RWPE1 (cell line): ENCODE results near the gene ATF7IP2.
A peak's percentile ranks its signal among the peaks of the same experiment; 100 is the strongest.

ENCODE experiments used
- CTCF ChIA-PET: fragments of 350-600 bp; sonication (Branson Sonifier 250); formaldehyde crosslinking; extraction: SDS; loops from one replicate; lab custom pipeline; 2021; lab: Yijun Ruan, JAX
- POLR2A ChIA-PET: fragments of 400-600 bp; formaldehyde crosslinking; extraction: SDS; loops from one replicate; lab custom pipeline; 2020; ENCODE audit warnings: antibody characterized with exemption; ENCODE audit not compliant: low non-redundant PET; lab: Yijun Ruan, JAX
- DNase-seq: peaks from one replicate; pipeline ENCODE4 v3.0.0; 2012; ENCODE audit warnings: low spot score
- H3K27ac ChIP-seq: fragments of 450-650 bp; 2 replicates; pipeline ENCODE4 v1.5.1; 2017
- TF ChIP-seq, protein P1 (sequence below): fragments of 450-650 bp; conservative IDR thresholded peaks from 2 replicates; pipeline ENCODE4 v1.5.1; 2017; ENCODE audit warnings: low read depth, mild to moderate bottlenecking

ATF7IP2 gene

DNA sequence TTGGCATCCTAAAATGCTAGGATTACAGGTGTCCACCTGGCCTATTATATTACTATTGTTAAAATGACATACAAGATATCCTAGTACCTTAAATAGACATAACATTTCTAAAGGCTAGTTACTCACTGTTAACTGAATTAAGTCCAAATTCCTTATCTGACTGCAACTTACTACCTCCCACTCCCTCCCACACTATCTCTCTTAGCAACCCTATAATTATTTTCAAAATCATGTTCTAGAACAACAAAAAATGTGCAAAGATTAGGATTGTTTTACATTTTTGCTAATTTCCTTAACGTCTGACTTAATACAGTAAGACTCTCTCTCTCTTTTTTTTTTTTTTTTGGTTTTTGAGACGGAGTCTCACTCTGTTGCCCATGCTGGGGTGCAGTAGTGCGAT is 2.2 kb upstream of the ATF7IP2 start:
- DNase-seq, result no peak
- no peak overlapping the region for H3K27ac ChIP-seq
- POLR2A ChIA-PET, result no interaction called here
- CTCF ChIA-PET, result no interaction called here
- TF ChIP-seq, protein P1, sequence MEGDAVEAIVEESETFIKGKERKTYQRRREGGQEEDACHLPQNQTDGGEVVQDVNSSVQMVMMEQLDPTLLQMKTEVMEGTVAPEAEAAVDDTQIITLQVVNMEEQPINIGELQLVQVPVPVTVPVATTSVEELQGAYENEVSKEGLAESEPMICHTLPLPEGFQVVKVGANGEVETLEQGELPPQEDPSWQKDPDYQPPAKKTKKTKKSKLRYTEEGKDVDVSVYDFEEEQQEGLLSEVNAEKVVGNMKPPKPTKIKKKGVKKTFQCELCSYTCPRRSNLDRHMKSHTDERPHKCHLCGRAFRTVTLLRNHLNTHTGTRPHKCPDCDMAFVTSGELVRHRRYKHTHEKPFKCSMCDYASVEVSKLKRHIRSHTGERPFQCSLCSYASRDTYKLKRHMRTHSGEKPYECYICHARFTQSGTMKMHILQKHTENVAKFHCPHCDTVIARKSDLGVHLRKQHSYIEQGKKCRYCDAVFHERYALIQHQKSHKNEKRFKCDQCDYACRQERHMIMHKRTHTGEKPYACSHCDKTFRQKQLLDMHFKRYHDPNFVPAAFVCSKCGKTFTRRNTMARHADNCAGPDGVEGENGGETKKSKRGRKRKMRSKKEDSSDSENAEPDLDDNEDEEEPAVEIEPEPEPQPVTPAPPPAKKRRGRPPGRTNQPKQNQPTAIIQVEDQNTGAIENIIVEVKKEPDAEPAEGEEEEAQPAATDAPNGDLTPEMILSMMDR, result no peak

DNA sequence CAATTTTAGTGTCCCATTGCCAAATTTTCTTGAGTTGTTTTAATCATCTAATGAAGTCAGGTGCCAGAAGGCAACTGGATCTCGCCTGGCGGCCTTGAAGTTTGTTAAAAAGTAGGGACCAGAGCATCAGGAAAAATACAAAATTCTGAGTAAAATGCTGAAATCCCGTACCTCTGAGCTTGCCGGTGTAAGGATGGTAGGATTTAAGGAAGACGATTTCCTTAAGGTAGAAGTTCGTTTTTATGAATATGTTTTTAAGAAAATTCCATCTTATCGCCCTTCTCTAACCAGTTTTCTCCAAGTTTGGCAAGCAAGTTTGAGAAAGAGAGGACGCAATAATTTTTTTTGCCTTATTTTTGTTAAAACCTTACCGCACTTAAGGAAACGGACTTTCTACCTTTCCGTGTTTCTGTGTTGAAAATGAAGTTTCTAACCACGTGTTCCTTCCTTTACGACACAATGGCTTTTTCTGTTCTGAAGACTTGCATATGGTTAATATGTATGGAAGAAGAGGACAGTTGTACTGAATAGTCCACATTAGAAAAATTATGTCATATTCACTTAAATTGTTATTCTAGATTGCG is 748 bp downstream of the ATF7IP2 start:
- CTCF ChIA-PET, result interaction anchor here (0.6 to 0.7 kb wide), 2 partner anchors 15 to 66 kb away, joined by 3 read pairs; no protein-coding TSS in a partner anchor
- POLR2A ChIA-PET, result no interaction called here
- no peak for DNase-seq
- TF ChIP-seq, protein P1, result no peak
- H3K27ac ChIP-seq, result peak overlapping the region; percentile 62

DNA sequence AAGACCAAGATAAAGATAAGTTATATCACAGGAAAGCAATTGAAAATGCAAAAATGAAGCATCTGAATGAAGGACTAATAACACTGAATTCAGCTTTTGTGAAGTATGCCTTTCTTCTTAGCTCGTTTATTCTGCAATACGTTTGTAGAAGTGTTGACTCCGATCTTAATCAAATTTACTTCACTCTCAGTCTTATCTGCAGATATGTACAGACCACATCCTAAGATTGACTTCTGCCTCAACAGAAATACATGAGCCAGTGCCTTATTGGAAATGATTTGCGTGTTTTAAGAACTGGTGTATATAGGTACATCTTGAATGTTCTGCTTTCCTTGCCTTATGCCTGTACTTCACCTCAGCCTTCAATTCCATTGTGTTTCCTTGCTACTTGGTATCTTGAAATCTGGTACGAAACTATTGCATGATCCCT is 1.3 kb downstream of the ATF7IP2 start:
- no peak for DNase-seq
- no peak overlapping the region for H3K27ac ChIP-seq
- POLR2A ChIA-PET, result no interaction called here
- TF ChIP-seq, protein P1, result no peak
- CTCF ChIA-PET, result no interaction called here

DNA sequence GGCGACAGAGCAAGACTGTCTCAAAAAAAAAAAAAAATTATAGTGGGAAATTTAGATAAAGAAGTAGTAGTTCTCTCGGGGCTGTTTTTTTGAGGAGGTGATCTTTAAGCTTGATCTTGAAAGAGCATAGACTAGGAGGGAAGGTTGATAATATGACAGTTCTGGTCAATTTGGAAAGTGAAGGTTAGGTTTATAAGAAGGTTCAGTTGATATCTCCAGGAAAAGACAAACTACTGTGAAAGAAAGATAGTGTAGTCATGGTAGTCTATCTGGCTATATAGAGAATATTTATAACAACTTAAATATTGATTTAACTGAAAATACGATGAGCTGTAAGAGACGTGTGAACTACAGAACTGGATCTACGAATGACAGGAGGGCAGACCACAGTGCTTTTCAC is 3.1 kb downstream of the ATF7IP2 start:
- ChIA-PET CTCF (interaction anchor here (0.6 kb wide), 2 partner anchors 60 to 126 kb away, joined by 3 to 5 read pairs; no protein-coding TSS in a partner anchor), POLR2A (no interaction called here)
- no peak for DNase-seq
- no peak overlapping the region for H3K27ac ChIP-seq
- TF ChIP-seq, protein P1, result no peak

DNA sequence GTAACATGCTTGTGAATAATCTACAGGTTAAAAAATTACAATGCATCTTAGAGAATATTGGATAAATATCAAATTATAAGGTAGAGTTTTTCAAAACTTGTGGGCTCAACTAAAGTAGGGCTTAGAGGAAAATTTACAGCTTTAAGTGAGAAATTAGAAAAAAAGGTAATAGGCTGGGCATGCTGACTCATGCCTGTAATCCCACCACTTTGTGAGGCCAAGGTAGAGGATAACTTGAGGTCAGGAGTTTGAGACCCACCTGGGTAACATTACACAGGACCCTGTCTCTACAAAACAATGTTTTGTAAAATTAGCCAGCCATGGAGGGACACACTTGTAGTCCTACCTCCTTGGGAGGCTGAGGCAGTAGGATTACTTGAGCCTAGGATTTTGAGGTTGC is 4.5 kb downstream of the ATF7IP2 start:
- H3K27ac ChIP-seq, result no peak overlapping the region
- POLR2A ChIA-PET, result no interaction called here
- no peak for DNase-seq
- TF ChIP-seq, protein P1, result no peak
- CTCF ChIA-PET, result interaction anchor here (0.6 kb wide), 1 partner anchor 438 kb away, joined by 6 read pairs; no protein-coding TSS in a partner anchor

DNA sequence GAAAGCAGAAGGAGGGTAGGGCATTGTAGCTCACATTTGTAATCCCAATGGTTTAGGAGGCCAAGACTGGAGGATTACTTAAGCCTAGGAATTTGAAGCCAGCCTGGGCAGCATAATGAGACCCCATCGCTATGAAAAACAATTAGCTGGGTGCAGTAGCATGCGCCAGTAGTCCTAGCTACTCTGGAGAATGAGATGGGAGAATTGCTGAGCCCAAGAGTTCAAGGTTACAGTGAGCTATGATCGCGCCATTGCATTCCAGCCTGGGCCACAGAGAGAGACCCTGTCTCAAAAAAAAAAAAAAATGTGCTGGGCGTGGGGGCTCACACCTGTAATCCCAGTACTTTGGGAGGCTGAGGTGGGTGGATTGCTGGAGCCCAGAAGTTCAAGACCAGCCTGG is 5.0 kb downstream of the ATF7IP2 start:
- ChIA-PET POLR2A (no interaction called here), CTCF (interaction anchor here (0.6 kb wide), 1 partner anchor 439 kb away, joined by 6 read pairs; no protein-coding TSS in a partner anchor)

More for the DNA sequence above, 5.0 kb downstream of the ATF7IP2 start:
- TF ChIP-seq, protein P1, result no peak
- DNase-seq, result no peak
- H3K27ac ChIP-seq, result no peak overlapping the region
